Mammary epithelial cell (primary cell): ENCODE data around the gene MED23.

Experiments used
- EZH2 ChIP-seq: IDR thresholded peaks from 2 replicates; pipeline ENCODE4 v1.6.1; 2012; ENCODE audit warnings: low read length, inconsistent platforms, borderline replicate concordance
- TF ChIP-seq, protein P1 (sequence below), 2 donors: IDR thresholded peaks in 1 of 2; conservative IDR thresholded peaks in 1 of 2; 2 replicates each; pipeline ENCODE4 v1.5.1; 2011 to 2012; ENCODE audit warnings: inconsistent platforms in 2 of 2, low read length in 2 of 2, mild to moderate bottlenecking in 2 of 2, control low read depth in 1 of 2, low read depth in 1 of 2; ENCODE audit not compliant: insufficient read depth in 1 of 2; ENCODE audit errors: extremely low read depth in 1 of 2

DNA sequence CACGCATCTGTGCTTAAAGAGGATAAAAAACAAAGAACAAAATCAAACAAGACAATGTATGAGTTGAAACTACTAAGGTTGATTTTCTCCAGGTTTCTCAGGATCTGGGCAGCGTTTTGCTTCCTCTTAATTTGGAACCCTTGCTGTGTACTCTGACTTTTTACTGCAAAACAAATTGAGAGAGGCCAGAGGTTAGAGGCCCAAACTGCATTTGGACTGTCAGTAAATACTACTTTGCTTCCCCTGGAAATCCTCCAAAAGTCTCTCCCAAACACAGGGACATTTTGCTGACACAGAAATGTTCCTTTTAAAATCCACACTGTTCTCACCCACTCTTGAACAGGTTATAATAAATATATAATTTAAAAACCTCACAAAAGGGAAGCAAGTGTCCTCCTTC lies 53.9 kb downstream of the MED23 start:
- TF ChIP-seq, protein P1, sequence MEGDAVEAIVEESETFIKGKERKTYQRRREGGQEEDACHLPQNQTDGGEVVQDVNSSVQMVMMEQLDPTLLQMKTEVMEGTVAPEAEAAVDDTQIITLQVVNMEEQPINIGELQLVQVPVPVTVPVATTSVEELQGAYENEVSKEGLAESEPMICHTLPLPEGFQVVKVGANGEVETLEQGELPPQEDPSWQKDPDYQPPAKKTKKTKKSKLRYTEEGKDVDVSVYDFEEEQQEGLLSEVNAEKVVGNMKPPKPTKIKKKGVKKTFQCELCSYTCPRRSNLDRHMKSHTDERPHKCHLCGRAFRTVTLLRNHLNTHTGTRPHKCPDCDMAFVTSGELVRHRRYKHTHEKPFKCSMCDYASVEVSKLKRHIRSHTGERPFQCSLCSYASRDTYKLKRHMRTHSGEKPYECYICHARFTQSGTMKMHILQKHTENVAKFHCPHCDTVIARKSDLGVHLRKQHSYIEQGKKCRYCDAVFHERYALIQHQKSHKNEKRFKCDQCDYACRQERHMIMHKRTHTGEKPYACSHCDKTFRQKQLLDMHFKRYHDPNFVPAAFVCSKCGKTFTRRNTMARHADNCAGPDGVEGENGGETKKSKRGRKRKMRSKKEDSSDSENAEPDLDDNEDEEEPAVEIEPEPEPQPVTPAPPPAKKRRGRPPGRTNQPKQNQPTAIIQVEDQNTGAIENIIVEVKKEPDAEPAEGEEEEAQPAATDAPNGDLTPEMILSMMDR (conservative IDR thresholded peaks at IDR 0.05 in 1 of 2, IDR thresholded peaks at IDR 0.05 in 1 of 2; ENCODE audit: extremely low read depth in 1 of 2, insufficient read depth in 1 of 2, low read depth in 1 of 2, low read length in 2 of 2): no peak
- TF ChIP-seq EZH2: no peak
